ENCODE data around the gene GP1BA. TPM values are rescaled to one million over a fixed set of nuclear protein-coding genes. Genes with fewer than 3 reads are reported as not detected.

GP1BA gene
- 0.03 TPM in 1 of 5 replicates, not detected in the others for total RNA-seq (2022; extraction: Qiagen RNA extraction; ENCODE audit: low read depth)

GRCh38 chr17:4931963-4932362 is at the start of gene GP1BA:
GP1BA (plus strand) TSS chr17:4932277; CDS start chr17:4932605, 328 bp downstream.

GRCh38 chr17:4899341-4900230 is 32.5 kb upstream of the GP1BA start, which contains the start of gene C17orf107:
C17orf107 (plus strand) TSS chr17:4899536; CDS start chr17:4899763, 227 bp downstream.

GRCh38 chr17:4903051-4903818 is 28.8 kb upstream of the GP1BA start, which contains the start of gene CHRNE:
CHRNE (minus strand) TSS chr17:4903098; CDS start chr17:4903063, 35 bp downstream.

GRCh38 chr17:4939796-4940554 is 7.9 kb downstream of the GP1BA start, which contains the start of the genes RNF167 and SLC25A11:
RNF167 (plus strand) TSS chr17:4940268; CDS start chr17:4940910, 642 bp downstream.
SLC25A11 (minus strand) TSS chr17:4940046; CDS start chr17:4939910, 136 bp downstream.

GRCh38 chr17:4948166-4948930 is 16.3 kb downstream of the GP1BA start, which contains the start of gene PFN1:
PFN1 (minus strand) TSS chr17:4948530; CDS start chr17:4948394, 136 bp downstream.

GRCh38 chr17:4950746-4951204 is 18.7 kb downstream of the GP1BA start, which contains the start of gene ENO3:
ENO3 (plus strand) TSS chr17:4951119; CDS start chr17:4951830, 711 bp downstream.

GRCh38 chr17:4967539-4968485 is 35.7 kb downstream of the GP1BA start, which contains the start of gene SPAG7:
SPAG7 (minus strand) TSS chr17:4967817; CDS start chr17:4967804, 13 bp downstream.

Other genes with a start within 250 kb of the GP1BA start
- gene PELP1, start 228.1 kb upstream of the GP1BA start, total RNA-seq (2022; extraction: Qiagen RNA extraction; ENCODE audit: low read depth), result 69.8 to 79.6 TPM (median 75.3 TPM) in 5 replicates
- 52.6 to 70.1 TPM (median 59.6 TPM) in 5 replicates for gene ARRB2, start 221.6 kb upstream of the GP1BA start, total RNA-seq (2022; extraction: Qiagen RNA extraction; ENCODE audit: low read depth)
- 42.2 to 45.1 TPM (median 43.9 TPM) in 5 replicates for gene MED11, start 200.8 kb upstream of the GP1BA start, total RNA-seq (2022; extraction: Qiagen RNA extraction; ENCODE audit: low read depth)
- gene ZMYND15, start 192.4 kb upstream of the GP1BA start, total RNA-seq (2022; extraction: Qiagen RNA extraction; ENCODE audit: low read depth), result 0.28 to 1.0 TPM (median 0.46 TPM) in 5 replicates
- 16.1 to 21.4 TPM (median 18.9 TPM) in 5 replicates for gene CXCL16, start 192.3 kb upstream of the GP1BA start, total RNA-seq (2022; extraction: Qiagen RNA extraction; ENCODE audit: low read depth)
- 0.48 to 0.91 TPM (median 0.65 TPM) in 5 replicates for gene TM4SF5, start 160.4 kb upstream of the GP1BA start, total RNA-seq (2022; extraction: Qiagen RNA extraction; ENCODE audit: low read depth)
- 0.79 to 2.0 TPM (median 1.4 TPM) in 5 replicates for gene VMO1, start 145.9 kb upstream of the GP1BA start, total RNA-seq (2022; extraction: Qiagen RNA extraction; ENCODE audit: low read depth)
- gene GLTPD2, start 143.3 kb upstream of the GP1BA start, total RNA-seq (2022; extraction: Qiagen RNA extraction; ENCODE audit: low read depth), result not detected in 5 replicates
- 459 to 524 TPM (median 508 TPM) in 5 replicates for gene PSMB6, start 136.1 kb upstream of the GP1BA start, total RNA-seq (2022; extraction: Qiagen RNA extraction; ENCODE audit: low read depth)
- gene PLD2, start 125.1 kb upstream of the GP1BA start, total RNA-seq (2022; extraction: Qiagen RNA extraction; ENCODE audit: low read depth), result 18.8 to 28.4 TPM (median 23.5 TPM) in 5 replicates
- gene MINK1, start 98.9 kb upstream of the GP1BA start, total RNA-seq (2022; extraction: Qiagen RNA extraction; ENCODE audit: low read depth), result 51.5 to 62.4 TPM (median 57.5 TPM) in 5 replicates
- gene C17orf107, start 32.7 kb upstream of the GP1BA start, total RNA-seq (2022; extraction: Qiagen RNA extraction; ENCODE audit: low read depth), result 0.22 to 0.38 TPM (median 0.31 TPM) in 5 replicates
- 0.06 to 0.17 TPM (median 0.13 TPM) in 4 of 5 replicates, not detected in the other for gene CHRNE, start 29.2 kb upstream of the GP1BA start, total RNA-seq (2022; extraction: Qiagen RNA extraction; ENCODE audit: low read depth)
- gene SLC25A11, start 7.8 kb downstream of the GP1BA start, total RNA-seq (2022; extraction: Qiagen RNA extraction; ENCODE audit: low read depth), result 54.1 to 83.4 TPM (median 76.5 TPM) in 5 replicates
- gene RNF167, start 8.0 kb downstream of the GP1BA start, total RNA-seq (2022; extraction: Qiagen RNA extraction; ENCODE audit: low read depth), result 96.0 to 144 TPM (median 124 TPM) in 5 replicates
- gene PFN1, start 16.3 kb downstream of the GP1BA start, total RNA-seq (2022; extraction: Qiagen RNA extraction; ENCODE audit: low read depth), result 2,321 to 2,833 TPM (median 2,776 TPM) in 5 replicates
- 48.2 to 65.0 TPM (median 54.7 TPM) in 5 replicates for gene ENO3, start 18.8 kb downstream of the GP1BA start, total RNA-seq (2022; extraction: Qiagen RNA extraction; ENCODE audit: low read depth)
- gene SPAG7, start 35.5 kb downstream of the GP1BA start, total RNA-seq (2022; extraction: Qiagen RNA extraction; ENCODE audit: low read depth), result 75.7 to 100 TPM (median 76.7 TPM) in 5 replicates
- gene CAMTA2, start 55.4 kb downstream of the GP1BA start, total RNA-seq (2022; extraction: Qiagen RNA extraction; ENCODE audit: low read depth), result 30.5 to 43.3 TPM (median 32.4 TPM) in 5 replicates
- gene INCA1, start 65.2 kb downstream of the GP1BA start, total RNA-seq (2022; extraction: Qiagen RNA extraction; ENCODE audit: low read depth), result 1.0 to 1.6 TPM (median 1.3 TPM) in 5 replicates
- gene KIF1C, start 65.7 kb downstream of the GP1BA start, total RNA-seq (2022; extraction: Qiagen RNA extraction; ENCODE audit: low read depth), result 101 to 112 TPM (median 103 TPM) in 5 replicates
- 0.34 to 1.0 TPM (median 0.72 TPM) in 5 replicates for gene SLC52A1, start 103.1 kb downstream of the GP1BA start, total RNA-seq (2022; extraction: Qiagen RNA extraction; ENCODE audit: low read depth)
- gene ZFP3, start 146.2 kb downstream of the GP1BA start, total RNA-seq (2022; extraction: Qiagen RNA extraction; ENCODE audit: low read depth), result 0.68 to 1.2 TPM (median 0.89 TPM) in 5 replicates
- 4.1 to 4.7 TPM (median 4.6 TPM) in 5 replicates for gene ZNF232, start 179.6 kb downstream of the GP1BA start, total RNA-seq (2022; extraction: Qiagen RNA extraction; ENCODE audit: low read depth)
- gene USP6, start 183.8 kb downstream of the GP1BA start, total RNA-seq (2022; extraction: Qiagen RNA extraction; ENCODE audit: low read depth), result 0.01 to 0.05 TPM (median 0.03 TPM) in 4 of 5 replicates, not detected in the other

Measured in A549 treated with CpdA at 1 μM for 4 hours (cell line).